ENCODE results near the gene UNC13A. TPM values are rescaled to one million over a fixed set of nuclear protein-coding genes. Genes with fewer than 3 reads are reported as not detected.

UNC13A gene
- total and polyA plus RNA-seq, 2 of the 8 experiments (the other 6 are each of a cell fraction or from before 2014, with no cell fraction given), result 13.1 to 47.6 TPM

- POLR2A ChIA-PET (ENCODE audit: partially characterized antibody), result interaction anchor here (0.5 to 2.4 kb wide), 3 partner anchors 12 to 690 kb away, joined by 3 to 11 read pairs (median 4); no protein-coding TSS in a partner anchor
- no peak overlapping the region for H2BK20ac ChIP-seq (ENCODE audit: low read length)
- no peak overlapping the region for H2BK12ac ChIP-seq (ENCODE audit: low read depth, low read length)
- no peaks in the 10 kb centered on the region for H3K36me3 ChIP-seq (ENCODE audit: control insufficient read depth in 2 of 4, insufficient read depth in 4 of 4, low read length in 3 of 4)
- H3K18ac ChIP-seq (ENCODE audit: extremely low read depth, low read length), result no peak overlapping the region
- no peak overlapping the region for H2BK15ac ChIP-seq (ENCODE audit: low read length)
- H3K4ac ChIP-seq (replicated peaks; ENCODE audit: insufficient read length, low read depth, low read length), result no peak overlapping the region
- H3K4me1 ChIP-seq (replicated peaks in 1 of 4; ENCODE audit: control insufficient read depth in 3 of 4, insufficient read depth in 4 of 4, low read length in 3 of 4), result peaks cover 5 to 14% (median 6%) of the 10 kb centered on the region in 4 experiments; a peak in 6 of 7 replicates
- peaks cover 0 to 2% of the 10 kb centered on the region in 2 experiments for H4K20me1 ChIP-seq (replicated peaks in 1 of 2; ENCODE audit: control insufficient read depth in 1 of 2, insufficient read depth in 2 of 2, low read length in 2 of 2)
- H3K79me1 ChIP-seq (ENCODE audit: low read depth, low read length), result no peaks in the 10 kb centered on the region
- H4K5ac ChIP-seq (ENCODE audit: insufficient read length, low read depth, low read length), result no peak overlapping the region
- DNase-seq (ENCODE audit: low read depth in 1 of 2, low spot score in 2 of 2) (no peak), FAIRE-seq (no peak)
- no peak overlapping the region for H3K27ac ChIP-seq (ENCODE audit: low read depth, low read length)
- CTCF ChIA-PET (ENCODE audit: partially characterized antibody), result interaction anchor here (0.9 to 1.6 kb wide), 5 partner anchors 9 to 159 kb away, joined by 3 to 5 read pairs (median 4); no protein-coding TSS in a partner anchor
- WGBS, 2 experiments (ENCODE audit: extremely low coverage in 1 of 2, insufficient coverage in 1 of 2, insufficient read length in 1 of 2, insufficient replicate concordance in 2 of 2, low coverage in 1 of 2, low lambda C conversion rate in 2 of 2, missing lambda C conversion rate in 1 of 2), result 93% methylated on average over 7 of the region's 10 CpGs; no CpG with 5 or more reads in 1 of the 2 experiments
- no peak overlapping the region for H2BK120ac ChIP-seq (replicated peaks; ENCODE audit: low read depth, low read length)
- H3K4me3 ChIP-seq (ENCODE audit: extremely low read depth in 1 of 4, insufficient read depth in 2 of 4, low read depth in 3 of 4, low read length in 4 of 4), result no peak overlapping the region
- no peak overlapping the region for H4K91ac ChIP-seq (replicated peaks; ENCODE audit: insufficient read length, low read length)
- no peak overlapping the region for H3K4me2 ChIP-seq (ENCODE audit: insufficient read depth in 1 of 2, low read depth in 2 of 2, low read length in 2 of 2)
- no peak overlapping the region for H3K9ac ChIP-seq (replicated peaks in 1 of 4; ENCODE audit: extremely low read depth in 1 of 4, low read depth in 3 of 4, low read length in 3 of 4)
- H3K9me3 ChIP-seq (ENCODE audit: insufficient read depth in 2 of 2, low read depth in 1 of 2, low read length in 1 of 2), result no peaks in the 10 kb centered on the region
- no peak overlapping the region for H3K56ac ChIP-seq (replicated peaks; ENCODE audit: insufficient read length, low read depth, low read length)
- H3K14ac ChIP-seq (ENCODE audit: insufficient read length), result no peak overlapping the region
- no peaks in the 10 kb centered on the region; a peak in 1 of 7 replicates for H3K27me3 ChIP-seq (replicated peaks in 1 of 4; ENCODE audit: control insufficient read depth in 3 of 4, extremely low read depth in 1 of 4, insufficient read depth in 3 of 4, low read length in 3 of 4)
- no peak overlapping the region for H2AFZ ChIP-seq (ENCODE audit: low read length)
- H2AK5ac ChIP-seq (ENCODE audit: low read depth, low read length), result no peak overlapping the region
- no peak overlapping the region for H4K8ac ChIP-seq (ENCODE audit: extremely low read depth, insufficient read depth, low read length)
- no peaks in the 10 kb centered on the region for H3K79me2 ChIP-seq (ENCODE audit: control insufficient read depth in 1 of 2, insufficient read depth in 2 of 2, low read length in 2 of 2)
- H3K23me2 ChIP-seq (ENCODE audit: low read depth, low read length), result 0 out of 2 replicates have a peak, but pooled peaks cover 2% of the 10 kb centered on the region
- TF ChIP-seq E2F6 (IDR thresholded peaks at IDR 0.05), result no peak
- no peak for TF ChIP-seq ATF3 (IDR thresholded peaks at IDR 0.05; ENCODE audit: insufficient read depth, low read depth, low read length)
- TF ChIP-seq JUND (IDR thresholded peaks at IDR 0.05; ENCODE audit: low read length), result no peak
- TF ChIP-seq RBBP5 (IDR thresholded peaks at IDR 0.05; ENCODE audit: borderline replicate concordance, low read depth, low read length), result no peak
- TF ChIP-seq GABPA (IDR thresholded peaks at IDR 0.05; ENCODE audit: borderline replicate concordance, insufficient read depth, low read length), result no peak
- TF ChIP-seq USF2 (IDR thresholded peaks at IDR 0.05; ENCODE audit: low read length), result no peak
- H2BK5ac ChIP-seq (ENCODE audit: low read depth, low read length), result no peak overlapping the region
- H3K23ac ChIP-seq (ENCODE audit: insufficient read length), result no peak overlapping the region
Observed at GRCh38 chr19:17599780-17600179, 88.4 kb downstream of the UNC13A start.
